Mesothelial cell of epicardium (in vitro differentiated cells): ENCODE measurements around the gene TICAM1. TPM values are rescaled to one million over a fixed set of nuclear protein-coding genes. Genes with fewer than 3 reads are reported as not detected.
"Not testable (repeated sequence)": the region's sequence is repeated elsewhere in the genome, so short reads cannot be mapped to it uniquely, and the experiment has no call there.

Experiments
- DNase-seq, 2 experiments: peaks; one replicate each; pipeline ENCODE4 v3.0.0; 2021; ENCODE audit warnings: low spot score in 2 of 2; ENCODE audit not compliant: unreplicated experiment in 2 of 2
- H3K27ac Mint-ChIP-seq: 2 replicates; pipeline ENCODE4 v1.8.0; 2021; ENCODE audit warnings: mixed read lengths
- H3K27me3 Mint-ChIP-seq: 2 replicates; pipeline ENCODE4 v1.8.0; 2021; ENCODE audit warnings: low read depth, mixed read lengths
- H3K36me3 Mint-ChIP-seq: 2 replicates; pipeline ENCODE4 v1.8.0; 2021; ENCODE audit warnings: mixed read lengths
- H3K4me1 Mint-ChIP-seq: 2 replicates; pipeline ENCODE4 v1.8.0; 2021; ENCODE audit warnings: mixed read lengths
- H3K4me3 Mint-ChIP-seq: 2 replicates; pipeline ENCODE4 v1.8.0; 2021; ENCODE audit warnings: mild to moderate bottlenecking, moderate library complexity, mixed read lengths
- H3K9me3 Mint-ChIP-seq: 2 replicates; pipeline ENCODE4 v1.8.0; 2021; ENCODE audit warnings: mixed read lengths
- CTCF ChIP-seq: fragments of 200-600 bp; sonication (generic); IDR thresholded peaks from one replicate; pipeline ENCODE4 v1.5.0; 2021; ENCODE audit warnings: antibody characterized with exemption; ENCODE audit not compliant: unreplicated experiment
- total RNA-seq: library from RNA; stranded (reverse); gene quantifications from 3 replicates; pipeline ENCODE4 v1.2.1, GENCODE V29; 2021

The TICAM1 gene
- total RNA-seq, 1 donor from 2014 or later: 7.6 TPM

- H3K9me3 Mint-ChIP-seq: no peaks in the 10 kb centered on the region
- no peaks in the 10 kb centered on the region for H3K27me3 Mint-ChIP-seq
- no peak overlapping the region for H3K4me3 Mint-ChIP-seq
- peaks cover 6% of the 10 kb centered on the region for H3K4me1 Mint-ChIP-seq
- no peak for TF ChIP-seq CTCF
- H3K27ac Mint-ChIP-seq: peak overlapping the region; percentile 34
- DNase-seq: peak; percentile 37 to 61
- peaks cover 6% of the 10 kb centered on the region for H3K36me3 Mint-ChIP-seq
Observed at GRCh38 chr19:4861147-4861546, 29.6 kb upstream of the TICAM1 start.

GRCh38 chr19:4859697-4860096 is 28.2 kb upstream of the TICAM1 start:
- Mint-ChIP-seq H3K27me3 (no peaks in the 10 kb centered on the region), H3K36me3 (peaks cover 15% of the 10 kb centered on the region), H3K9me3 (no peaks in the 10 kb centered on the region), H3K4me1 (peaks cover 6% of the 10 kb centered on the region), H3K27ac (no peak overlapping the region), H3K4me3 (no peak overlapping the region)
- no peak for DNase-seq
- no peak for TF ChIP-seq CTCF

- peaks cover 18% of the 10 kb centered on the region for H3K36me3 Mint-ChIP-seq
- H3K27me3 Mint-ChIP-seq, H3K4me3 Mint-ChIP-seq, H3K27ac Mint-ChIP-seq, H3K4me1 Mint-ChIP-seq, H3K9me3 Mint-ChIP-seq, DNase-seq: not testable (repeated sequence)
Observed at GRCh38 chr19:4856468-4856867, 25.0 kb upstream of the TICAM1 start.

GRCh38 chr19:4853506-4853905 is 22.0 kb upstream of the TICAM1 start:
- H3K36me3 Mint-ChIP-seq: peaks cover 22% of the 10 kb centered on the region
- H3K27me3 Mint-ChIP-seq, H3K4me1 Mint-ChIP-seq, DNase-seq, H3K9me3 Mint-ChIP-seq, H3K4me3 Mint-ChIP-seq, H3K27ac Mint-ChIP-seq: not testable (repeated sequence)

GRCh38 chr19:4852484-4852883 is 21.0 kb upstream of the TICAM1 start:
- Mint-ChIP-seq H3K27me3 (no peaks in the 10 kb centered on the region), H3K36me3 (peaks cover 29% of the 10 kb centered on the region), H3K9me3 (no peaks in the 10 kb centered on the region), H3K27ac (no peak overlapping the region), H3K4me1 (no peaks in the 10 kb centered on the region), H3K4me3 (no peak overlapping the region)
- no peak for DNase-seq
- TF ChIP-seq CTCF: no peak

- Mint-ChIP-seq H3K27me3 (no peaks in the 10 kb centered on the region), H3K27ac (no peak overlapping the region), H3K4me3 (no peak overlapping the region), H3K36me3 (peaks cover 26% of the 10 kb centered on the region), H3K9me3 (no peaks in the 10 kb centered on the region), H3K4me1 (no peaks in the 10 kb centered on the region)
- peak; percentile 36 to 78 for DNase-seq
- peak; percentile 64 for TF ChIP-seq CTCF
Observed at GRCh38 chr19:4851551-4852290, 20.2 kb upstream of the TICAM1 start.
